GM18867 (cell line): Measurements from ENCODE around the gene PIK3R3.

ENCODE experiments used
- ATAC-seq: cut with Tn5 transposase; IDR thresholded peaks from one replicate; pipeline ENCODE4 v1.9.1; 2021; ENCODE audit warnings: mild to moderate bottlenecking, moderate library complexity; ENCODE audit not compliant: unreplicated experiment

The PIK3R3 gene

GRCh38 chr1:46132529-46133180, at the start of gene PIK3R3:
Gene PIK3R3 (minus strand): TSS chr1:46132629. CDS start chr1:46131952, 677 bp downstream.
- ATAC-seq: peak; percentile 84

GRCh38 chr1:46181343-46182260, 49.2 kb upstream of the PIK3R3 start:
- ATAC-seq: no peak

GRCh38 chr1:46180082-46180616, 47.7 kb upstream of the PIK3R3 start:
- no peak for ATAC-seq

- ATAC-seq: peak; percentile 41
These were observed 47.0 kb upstream of the PIK3R3 start for GRCh38 chr1:46179138-46180081.

- ATAC-seq: no peak
These were observed 43.9 kb upstream of the PIK3R3 start, which contains the start of gene P3R3URF for GRCh38 chr1:46176211-46176865. Gene P3R3URF (minus strand): TSS chr1:46176488. CDS start chr1:46176471, 17 bp downstream.

- ATAC-seq: no peak
These were observed 42.8 kb upstream of the PIK3R3 start for GRCh38 chr1:46175243-46175642.

- no peak for ATAC-seq
These were observed 42.2 kb upstream of the PIK3R3 start, which contains the start of gene TSPAN1 for GRCh38 chr1:46174448-46175231. Gene TSPAN1 (plus strand): TSS chr1:46175087. CDS start chr1:46181108, 6,021 bp downstream.

GRCh38 chr1:46173361-46173856, 41.0 kb upstream of the PIK3R3 start:
- ATAC-seq: no peak

- ATAC-seq: no peak
These were observed 39.9 kb upstream of the PIK3R3 start for GRCh38 chr1:46172321-46172720.

- no peak for ATAC-seq
These were observed 39.4 kb upstream of the PIK3R3 start for GRCh38 chr1:46171871-46172270.

GRCh38 chr1:46171351-46171750, 38.9 kb upstream of the PIK3R3 start:
- ATAC-seq: no peak

- ATAC-seq: no peak
These were observed 37.5 kb upstream of the PIK3R3 start for GRCh38 chr1:46169811-46170454.

- no peak for ATAC-seq
These were observed 36.0 kb upstream of the PIK3R3 start for GRCh38 chr1:46168477-46168876.

GRCh38 chr1:46166521-46167462, 34.4 kb upstream of the PIK3R3 start:
- no peak for ATAC-seq

- ATAC-seq: no peak
These were observed 27.8 kb upstream of the PIK3R3 start for GRCh38 chr1:46160212-46160611.

GRCh38 chr1:46159516-46159915, 27.1 kb upstream of the PIK3R3 start:
- ATAC-seq: peak; percentile 54
